ENCODE data around the gene HNRNPL. TPM values are rescaled to one million over a fixed set of nuclear protein-coding genes. Genes with fewer than 3 reads are reported as not detected.

The HNRNPL gene
- total and polyA plus RNA-seq, 2 donors (not counting 1 experiment from before 2014, with no cell fraction given): 292 to 418 TPM

DNA sequence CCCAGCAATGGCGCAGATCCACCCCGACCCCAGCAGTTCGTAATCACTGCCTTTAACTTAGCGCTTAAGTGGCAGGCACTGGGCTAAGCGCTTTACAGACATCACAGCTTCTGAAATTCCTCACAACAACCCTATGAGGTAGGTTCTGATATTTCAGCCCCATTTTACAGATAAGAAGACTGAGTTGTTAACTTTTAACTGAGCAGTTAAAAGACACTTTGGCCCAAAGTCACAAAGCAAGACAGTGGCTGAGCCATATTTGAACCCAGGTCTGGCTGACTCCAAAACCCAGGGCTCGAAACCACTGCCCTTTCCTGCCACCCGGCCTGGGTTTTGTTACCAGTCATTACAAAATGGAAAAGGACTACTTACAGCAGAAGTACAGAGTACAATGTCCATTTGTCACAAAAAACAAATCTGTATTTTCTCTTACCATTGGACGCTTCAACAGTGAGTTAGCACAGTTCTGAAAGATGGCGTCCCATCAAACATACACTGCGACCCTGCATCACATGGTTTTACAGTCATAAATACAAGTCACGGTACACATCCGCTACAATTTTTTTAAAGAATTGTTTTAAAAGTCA lies 8.5 kb downstream of the HNRNPL start:
- Histone ChIP-seq H3K27ac (ENCODE audit: low read length in 2 of 2) (peak overlapping the region in 1 of 2 donors; percentile 37), H3K4me3 (ENCODE audit: control extremely low read depth in 1 of 5, extremely low read depth in 1 of 5, insufficient read depth in 1 of 5, low read depth in 2 of 5, low read length in 4 of 5) (no peak overlapping the region)

More for the DNA sequence above, 8.5 kb downstream of the HNRNPL start:
- intact Hi-C loops (cut with micrococcal nuclease): no loop called here
- Histone ChIP-seq H4K20me1 (ENCODE audit: control insufficient read depth, insufficient read depth, low read length, poor library complexity, severe bottlenecking) (peaks cover 98% of the 10 kb centered on the region), H3K4me1 (ENCODE audit: control insufficient read depth in 2 of 2, insufficient read depth in 2 of 2, low read length in 2 of 2) (peaks cover 39 to 40% of the 10 kb centered on the region in 2 donors), H3K9me3 (ENCODE audit: control extremely low read depth in 1 of 3, control insufficient read depth in 2 of 3, insufficient read depth in 1 of 3, low read length in 2 of 3) (no peaks in the 10 kb centered on the region), H3K79me2 (ENCODE audit: control insufficient read depth, insufficient read depth, low read length) (peaks cover 69% of the 10 kb centered on the region), H3K27me3 (replicated peaks in 1 of 4; ENCODE audit: control extremely low read depth in 1 of 4, control insufficient read depth in 3 of 4, insufficient read depth in 4 of 4, low read length in 3 of 4) (no peaks in the 10 kb centered on the region), H3K9ac (ENCODE audit: low read length) (no peak overlapping the region), H2AFZ (ENCODE audit: insufficient read depth, low read depth, low read length, poor library complexity, severe bottlenecking) (no peak overlapping the region), H3K36me3 (replicated peaks in 1 of 2; ENCODE audit: control extremely low read depth in 1 of 2, control insufficient read depth in 1 of 2, extremely low read depth in 1 of 2, insufficient read depth in 2 of 2, low read length in 1 of 2) (peaks cover 17 to 97% of the 10 kb centered on the region in 2 experiments), H3K4me2 (replicated peaks; ENCODE audit: low read depth, low read length, poor library complexity, severe bottlenecking) (no peak overlapping the region)
- no peaks in the 10 kb centered on the region for H3K27me3 Mint-ChIP-seq
- peak overlapping the region; percentile 29 for H3K4me3 Mint-ChIP-seq
- no peak for DNase-seq
- peaks cover 48% of the 10 kb centered on the region for H3K4me1 Mint-ChIP-seq
- no peak for TF ChIP-seq CTCF (IDR thresholded peaks at IDR 0.05)
- no peak for TF ChIP-seq EZH2 (IDR thresholded peaks at IDR 0.05; ENCODE audit: borderline replicate concordance, insufficient read depth, low read depth, low read length, poor library complexity, severe bottlenecking)
- POLR2A ChIA-PET: interaction anchor here (0.6 to 1.1 kb wide), 2 partner anchors 8 to 24 kb away, joined by 3 read pairs; no protein-coding TSS in a partner anchor
- H3K9me3 Mint-ChIP-seq (ENCODE audit: insufficient read depth): no peaks in the 10 kb centered on the region
- 93% methylated on average over 8 of the region's 12 CpGs for WGBS (ENCODE audit: insufficient coverage)
- CTCF ChIA-PET: interaction anchor here (0.8 to 1.1 kb wide), 3 partner anchors 47 to 108 kb away, joined by 3 read pairs; no protein-coding TSS in a partner anchor
- no peak for ATAC-seq (ENCODE audit: low read depth)
- peak overlapping the region; percentile 50 for H3K27ac Mint-ChIP-seq
